HL-60 (cell line): ENCODE data around the gene EPS8.

Source experiments
- CTCF ChIP-seq: IDR thresholded peaks from one replicate; pipeline ENCODE4 v1.5.1; 2011; ENCODE audit warnings: low read length, control low read depth, inconsistent platforms; ENCODE audit not compliant: insufficient read depth
- POLR2AphosphoS5 ChIP-seq: IDR thresholded peaks from 2 replicates; pipeline ENCODE4 v1.6.1; 2012; ENCODE audit warnings: low read depth
- REST ChIP-seq: IDR thresholded peaks from 2 replicates; pipeline ENCODE4 v1.6.1; 2012; ENCODE audit warnings: low read depth; ENCODE audit not compliant: insufficient replicate concordance

- TF ChIP-seq CTCF (no peak), POLR2AphosphoS5 (no peak), REST (no peak)
Observed at GRCh38 chr12:15629108-15629507, 160.1 kb downstream of the EPS8 start.
